HG02678 (cell line): Measurements from ENCODE around the gene MGA.
"Not testable (repeated sequence)": the region's sequence is repeated elsewhere in the genome, so short reads cannot be mapped to it uniquely, and the experiment has no call there.

Source experiments
- ATAC-seq: cut with Tn5 transposase; IDR thresholded peaks from one replicate; pipeline ENCODE4 v1.9.1; 2021; ENCODE audit warnings: mild to moderate bottlenecking, moderate library complexity; ENCODE audit not compliant: unreplicated experiment

The MGA gene

GRCh38 chr15:41703120-41703519 lies 42.9 kb downstream of the MGA start:
- no peak for ATAC-seq

- no peak for ATAC-seq
Observed at GRCh38 chr15:41713047-41713446, 52.8 kb downstream of the MGA start.

- no peak for ATAC-seq
Observed at GRCh38 chr15:41714291-41714690, 54.1 kb downstream of the MGA start.

GRCh38 chr15:41716864-41717263 lies 56.7 kb downstream of the MGA start:
- no peak for ATAC-seq

- ATAC-seq = no peak
Observed at GRCh38 chr15:41727143-41727542, 66.9 kb downstream of the MGA start.

- not testable (repeated sequence) for ATAC-seq
Observed at GRCh38 chr15:41728061-41728460, 67.9 kb downstream of the MGA start.

- ATAC-seq = no peak
Observed at GRCh38 chr15:41730543-41730942, 70.3 kb downstream of the MGA start.

GRCh38 chr15:41732483-41732882 lies 72.3 kb downstream of the MGA start:
- no peak for ATAC-seq

- ATAC-seq = no peak
Observed at GRCh38 chr15:41734079-41734478, 73.9 kb downstream of the MGA start.

- ATAC-seq = no peak
Observed at GRCh38 chr15:41735046-41735445, 74.8 kb downstream of the MGA start.

- ATAC-seq = not testable (repeated sequence)
Observed at GRCh38 chr15:41735492-41735891, 75.3 kb downstream of the MGA start.

- ATAC-seq = no peak
Observed at GRCh38 chr15:41746802-41747201, 86.6 kb downstream of the MGA start.

GRCh38 chr15:41756198-41756597 lies 96.0 kb downstream of the MGA start:
- no peak for ATAC-seq

GRCh38 chr15:41772720-41773331 lies 112.6 kb downstream of the MGA start:
- ATAC-seq = no peak

- no peak for ATAC-seq
Observed at GRCh38 chr15:41773332-41773728, 113.1 kb downstream of the MGA start.

GRCh38 chr15:41773729-41774061 lies 113.5 kb downstream of the MGA start:
- no peak for ATAC-seq

- ATAC-seq = peak; percentile 84
Observed at GRCh38 chr15:41774062-41774881, 114.1 kb downstream of the MGA start, which contains the start of gene MAPKBP1. Gene MAPKBP1 (plus strand): TSS chr15:41774484. CDS start chr15:41775276, 792 bp downstream.

- ATAC-seq = no peak
Observed at GRCh38 chr15:41774882-41775417, 114.7 kb downstream of the MGA start.

GRCh38 chr15:41775651-41776050 lies 115.4 kb downstream of the MGA start:
- no peak for ATAC-seq

GRCh38 chr15:41777421-41777973 lies 117.3 kb downstream of the MGA start:
- no peak for ATAC-seq

GRCh38 chr15:41778521-41778920 lies 118.3 kb downstream of the MGA start:
- no peak for ATAC-seq

GRCh38 chr15:41779662-41780157 lies 119.5 kb downstream of the MGA start:
- ATAC-seq = no peak
